Upper lobe of left lung (tissue), 4 donors: ENCODE measurements around the gene ITFG1.

Source experiments
- CTCF ChIP-seq, 6 experiments: fragments of 450-650 bp in 4 of 6; fragments of 200-600 bp in 2 of 6; sonication (generic) in 2 of 6; IDR thresholded peaks; one replicate each; pipeline ENCODE4 v1.5.1; 2016 to 2019; ENCODE audit warnings: antibody characterized with exemption in 6 of 6
- EP300 ChIP-seq, 4 donors: sonication (generic); formaldehyde crosslinking; IDR thresholded peaks; one replicate each; pipeline ENCODE4 v1.5.1; 2017; ENCODE audit warnings: antibody characterized with exemption in 4 of 4, control low read depth in 2 of 4
- POLR2A ChIP-seq, 4 donors: fragments of 450-650 bp; IDR thresholded peaks; one replicate each; pipeline ENCODE4 v1.5.1; 2016 to 2017; ENCODE audit warnings: antibody characterized with exemption in 4 of 4, mild to moderate bottlenecking in 2 of 4
- POLR2AphosphoS5 ChIP-seq, 2 donors: sonication (generic); formaldehyde crosslinking; IDR thresholded peaks; one replicate each; pipeline ENCODE4 v1.5.1; 2017; ENCODE audit warnings: antibody characterized with exemption in 2 of 2

GRCh38 chr16:47492428-47493377 is 31.8 kb upstream of the ITFG1 start:
- TF ChIP-seq CTCF (IDR thresholded peaks at IDR 0.05) (no peak), EP300 (IDR thresholded peaks at IDR 0.05) (peak in 1 of 4 donors; percentile 4), POLR2AphosphoS5 (IDR thresholded peaks at IDR 0.05) (peak; percentile 44 to 72), POLR2A (IDR thresholded peaks at IDR 0.05) (peak in 1 of 4 donors; percentile 64)
